ENCODE measurements around the gene PLEKHA7. TPM values are rescaled to one million over a fixed set of nuclear protein-coding genes. Genes with fewer than 3 reads are reported as not detected.

The PLEKHA7 gene
- total and polyA plus RNA-seq, 4 donors: 13.3 to 31.8 (median 21.5) TPM

GRCh38 chr11:16787035-16787742, 227.0 kb downstream of the PLEKHA7 start:
- Histone ChIP-seq H3K27ac (ENCODE audit: low read depth in 1 of 2, low read length in 1 of 2) (no peak overlapping the region), H3K36me3 (ENCODE audit: control insufficient read depth in 4 of 4, insufficient read depth in 4 of 4, low read length in 4 of 4) (peaks cover 0 to 10% (median 0%) of the 10 kb centered on the region in 4 donors), H3K9ac (ENCODE audit: insufficient read depth in 1 of 2, low read length in 2 of 2) (no peak overlapping the region), H3K4me3 (no peak overlapping the region), H3K27me3 (ENCODE audit: control insufficient read depth in 3 of 3, insufficient read depth in 3 of 3, low read length in 2 of 3) (no peaks in the 10 kb centered on the region), H3K9me3 (ENCODE audit: control insufficient read depth in 4 of 4, insufficient read depth in 3 of 4, low read length in 3 of 4) (no peaks in the 10 kb centered on the region), H3K4me1 (ENCODE audit: control insufficient read depth in 5 of 5, insufficient read depth in 5 of 5, low read length in 5 of 5) (peaks cover 6 to 24% (median 9%) of the 10 kb centered on the region in 5 donors)
- no peak for DNase-seq
- no peak for ATAC-seq (ENCODE audit: insufficient read depth, low FRiP score)
- WGBS, 2 donors: 80 to 81% methylated on average over 7 of the region's 7 CpGs
- no peak for TF ChIP-seq CTCF (IDR thresholded peaks at IDR 0.05; ENCODE audit: control extremely low read depth, extremely low read depth)

- H3K27ac ChIP-seq (ENCODE audit: low read depth in 1 of 2, low read length in 1 of 2): peak overlapping the region in 1 of 2 donors; percentile 35
- H3K4me1 ChIP-seq (ENCODE audit: control insufficient read depth in 5 of 5, insufficient read depth in 5 of 5, low read length in 5 of 5): peaks cover 6 to 19% (median 14%) of the 10 kb centered on the region in 5 donors
- no peaks in the 10 kb centered on the region for H3K9me3 ChIP-seq (ENCODE audit: control insufficient read depth in 4 of 4, insufficient read depth in 3 of 4, low read length in 3 of 4)
- DNase-seq (no peak), ATAC-seq (ENCODE audit: insufficient read depth, low FRiP score) (no peak)
- peaks cover 0 to 8% (median 0%) of the 10 kb centered on the region in 4 donors for H3K36me3 ChIP-seq (ENCODE audit: control insufficient read depth in 4 of 4, insufficient read depth in 4 of 4, low read length in 4 of 4)
- H3K4me3 ChIP-seq: no peak overlapping the region
- no peak overlapping the region for H3K9ac ChIP-seq (ENCODE audit: insufficient read depth in 1 of 2, low read length in 2 of 2)
- no peak for TF ChIP-seq CTCF (IDR thresholded peaks at IDR 0.05; ENCODE audit: control extremely low read depth, extremely low read depth)
- H3K27me3 ChIP-seq (ENCODE audit: control insufficient read depth in 3 of 3, insufficient read depth in 3 of 3, low read length in 2 of 3): no peaks in the 10 kb centered on the region
- WGBS, 2 donors: 81% methylated on average over 6 of the region's 6 CpGs
Observed at GRCh38 chr11:16786131-16786530, 228.1 kb downstream of the PLEKHA7 start.

- H3K9ac ChIP-seq (ENCODE audit: insufficient read depth in 1 of 2, low read length in 2 of 2): no peak overlapping the region
Observed at GRCh38 chr11:16785520-16786128, 228.6 kb downstream of the PLEKHA7 start.

More at GRCh38 chr11:16785520-16786128, 228.6 kb downstream of the PLEKHA7 start:
- peak; percentile 88 for TF ChIP-seq CTCF (IDR thresholded peaks at IDR 0.05; ENCODE audit: control extremely low read depth, extremely low read depth)
- peak; percentile 61 for ATAC-seq (ENCODE audit: insufficient read depth, low FRiP score)
- Histone ChIP-seq H3K27me3 (ENCODE audit: control insufficient read depth in 3 of 3, insufficient read depth in 3 of 3, low read length in 2 of 3) (no peaks in the 10 kb centered on the region), H3K36me3 (ENCODE audit: control insufficient read depth in 4 of 4, insufficient read depth in 4 of 4, low read length in 4 of 4) (peaks cover 0 to 8% (median 0%) of the 10 kb centered on the region in 4 donors), H3K4me3 (no peak overlapping the region), H3K9me3 (ENCODE audit: control insufficient read depth in 4 of 4, insufficient read depth in 3 of 4, low read length in 3 of 4) (peaks cover 0 to 4% (median 0%) of the 10 kb centered on the region in 4 donors), H3K27ac (ENCODE audit: low read depth in 1 of 2, low read length in 1 of 2) (peak overlapping the region in 1 of 2 donors; percentile 35), H3K4me1 (ENCODE audit: control insufficient read depth in 5 of 5, insufficient read depth in 5 of 5, low read length in 5 of 5) (peaks cover 6 to 19% (median 14%) of the 10 kb centered on the region in 5 donors)
- peak; percentile 73 to 80 (median 80) for DNase-seq
- WGBS, 2 donors: 39 to 41% methylated on average over 7 of the region's 7 CpGs

All from lung (tissue), 12 donors.